Measurements from ENCODE around the gene ABCC8.
"Not testable (repeated sequence)": the region's sequence is repeated elsewhere in the genome, so short reads cannot be mapped to it uniquely, and the experiment has no call there.

The ABCC8 gene

GRCh38 chr11:17426233-17426632, 50.4 kb downstream of the ABCC8 start:
- not testable (repeated sequence) for DNase-seq

GRCh38 chr11:17423533-17424310, 52.9 kb downstream of the ABCC8 start:
- no peak for DNase-seq

GRCh38 chr11:17421781-17422180, 54.9 kb downstream of the ABCC8 start:
- DNase-seq: no peak

GRCh38 chr11:17418444-17419081, 58.1 kb downstream of the ABCC8 start:
- DNase-seq: no peak

- DNase-seq: no peak
These were observed 60.2 kb downstream of the ABCC8 start for GRCh38 chr11:17416492-17416891.

- DNase-seq: no peak
These were observed 61.0 kb downstream of the ABCC8 start for GRCh38 chr11:17415523-17416104.

GRCh38 chr11:17414992-17415391, 61.7 kb downstream of the ABCC8 start:
- no peak for DNase-seq

GRCh38 chr11:17414317-17414737, 62.3 kb downstream of the ABCC8 start:
- no peak for DNase-seq

GRCh38 chr11:17413414-17414316, 63.0 kb downstream of the ABCC8 start:
- DNase-seq: no peak

- DNase-seq: no peak
These were observed 64.0 kb downstream of the ABCC8 start for GRCh38 chr11:17412488-17413180.

- no peak for DNase-seq
These were observed 65.2 kb downstream of the ABCC8 start for GRCh38 chr11:17411418-17411817.

- no peak for DNase-seq
These were observed 65.9 kb downstream of the ABCC8 start for GRCh38 chr11:17410606-17411379.

- no peak for DNase-seq
These were observed 68.0 kb downstream of the ABCC8 start for GRCh38 chr11:17408641-17409040.

- no peak for DNase-seq
These were observed 68.6 kb downstream of the ABCC8 start for GRCh38 chr11:17408026-17408425.

- DNase-seq: no peak
These were observed 69.1 kb downstream of the ABCC8 start for GRCh38 chr11:17407575-17407974.

- DNase-seq: no peak
These were observed 69.9 kb downstream of the ABCC8 start for GRCh38 chr11:17406818-17407149.

- no peak for DNase-seq
These were observed 70.4 kb downstream of the ABCC8 start for GRCh38 chr11:17406082-17406817.

GRCh38 chr11:17405232-17406005, 71.2 kb downstream of the ABCC8 start:
- peak; percentile 25 for DNase-seq

GRCh38 chr11:17403980-17404759, 72.5 kb downstream of the ABCC8 start:
- no peak for DNase-seq

Data from fibroblast of skin of back (primary cell).